Omental fat pad (tissue), 4 donors: Measurements from ENCODE around the gene TAF4B. TPM values are rescaled to one million over a fixed set of nuclear protein-coding genes. Genes with fewer than 3 reads are reported as not detected.

Source experiments
- ATAC-seq: fragments of 150-250 bp; one replicate; pipeline ENCODE4 v1.9.1; 2016; ENCODE audit warnings: mild to moderate bottlenecking, moderate library complexity; ENCODE audit not compliant: low FRiP score
- DNase-seq: peaks from one replicate; pipeline ENCODE4 v3.0.0-alpha.2; 2019; ENCODE audit warnings: low spot score
- total RNA-seq, 4 donors: library from RNA; depleted of rRNA; stranded (reverse); fragments of >200 nt; gene quantifications; one replicate each; pipeline ENCODE4 v1.1.0, GENCODE V29; 2016
- TF ChIP-seq, protein P1 (sequence below), 3 donors: fragments of 450-650 bp; IDR thresholded peaks; one replicate each; pipeline ENCODE4 v1.5.1; 2016 to 2017; ENCODE audit warnings: antibody characterized with exemption in 3 of 3, mild to moderate bottlenecking in 3 of 3, moderate library complexity in 2 of 3

The TAF4B gene
- total RNA-seq, 4 donors from 2014 or later, result 7.4 to 38.9 (median 14.9) TPM

DNA sequence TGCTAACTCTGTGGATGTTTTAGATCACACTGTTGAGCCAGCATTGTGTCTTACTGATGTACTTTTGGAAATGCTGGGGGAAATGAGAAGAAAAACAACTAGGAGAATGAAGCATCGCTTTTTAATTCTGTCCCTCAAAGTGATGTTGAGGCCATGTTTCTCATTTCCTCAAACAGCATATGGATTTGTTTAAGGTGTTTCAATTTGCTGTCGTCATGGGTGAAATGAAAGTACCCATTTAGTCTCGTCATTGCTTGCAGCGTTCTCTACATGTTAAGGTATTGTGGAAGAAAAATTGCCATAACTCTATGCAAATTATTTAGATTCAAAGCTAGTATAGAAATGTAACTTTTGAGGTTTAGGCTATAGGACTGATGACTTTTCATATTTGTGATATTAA is 170.8 kb downstream of the TAF4B start:
- DNase-seq (no peak), ATAC-seq (no peak)
- TF ChIP-seq, protein P1, sequence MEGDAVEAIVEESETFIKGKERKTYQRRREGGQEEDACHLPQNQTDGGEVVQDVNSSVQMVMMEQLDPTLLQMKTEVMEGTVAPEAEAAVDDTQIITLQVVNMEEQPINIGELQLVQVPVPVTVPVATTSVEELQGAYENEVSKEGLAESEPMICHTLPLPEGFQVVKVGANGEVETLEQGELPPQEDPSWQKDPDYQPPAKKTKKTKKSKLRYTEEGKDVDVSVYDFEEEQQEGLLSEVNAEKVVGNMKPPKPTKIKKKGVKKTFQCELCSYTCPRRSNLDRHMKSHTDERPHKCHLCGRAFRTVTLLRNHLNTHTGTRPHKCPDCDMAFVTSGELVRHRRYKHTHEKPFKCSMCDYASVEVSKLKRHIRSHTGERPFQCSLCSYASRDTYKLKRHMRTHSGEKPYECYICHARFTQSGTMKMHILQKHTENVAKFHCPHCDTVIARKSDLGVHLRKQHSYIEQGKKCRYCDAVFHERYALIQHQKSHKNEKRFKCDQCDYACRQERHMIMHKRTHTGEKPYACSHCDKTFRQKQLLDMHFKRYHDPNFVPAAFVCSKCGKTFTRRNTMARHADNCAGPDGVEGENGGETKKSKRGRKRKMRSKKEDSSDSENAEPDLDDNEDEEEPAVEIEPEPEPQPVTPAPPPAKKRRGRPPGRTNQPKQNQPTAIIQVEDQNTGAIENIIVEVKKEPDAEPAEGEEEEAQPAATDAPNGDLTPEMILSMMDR (IDR thresholded peaks at IDR 0.05), result no peak

DNA sequence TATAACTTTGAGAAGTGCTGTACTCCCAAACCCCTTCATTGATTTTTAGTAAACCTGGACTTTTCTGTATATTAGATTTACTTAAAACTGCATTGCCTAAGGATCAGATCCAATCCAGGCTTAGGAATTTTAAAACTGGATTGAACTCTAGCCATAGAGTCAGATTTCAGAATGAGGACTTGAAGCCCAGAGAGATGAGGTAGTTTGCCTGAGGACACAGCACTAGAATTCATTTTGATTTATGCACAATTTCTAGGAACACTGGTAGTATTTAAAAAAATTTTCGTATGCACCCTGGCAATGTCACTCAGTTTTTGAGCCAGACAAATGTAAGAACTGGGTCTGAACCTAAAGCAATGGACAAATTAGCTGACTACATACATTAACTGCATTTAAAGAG is 177.2 kb downstream of the TAF4B start:
- TF ChIP-seq, protein P1 (IDR thresholded peaks at IDR 0.05), result no peak
- ATAC-seq, result no peak
- no peak for DNase-seq

DNA sequence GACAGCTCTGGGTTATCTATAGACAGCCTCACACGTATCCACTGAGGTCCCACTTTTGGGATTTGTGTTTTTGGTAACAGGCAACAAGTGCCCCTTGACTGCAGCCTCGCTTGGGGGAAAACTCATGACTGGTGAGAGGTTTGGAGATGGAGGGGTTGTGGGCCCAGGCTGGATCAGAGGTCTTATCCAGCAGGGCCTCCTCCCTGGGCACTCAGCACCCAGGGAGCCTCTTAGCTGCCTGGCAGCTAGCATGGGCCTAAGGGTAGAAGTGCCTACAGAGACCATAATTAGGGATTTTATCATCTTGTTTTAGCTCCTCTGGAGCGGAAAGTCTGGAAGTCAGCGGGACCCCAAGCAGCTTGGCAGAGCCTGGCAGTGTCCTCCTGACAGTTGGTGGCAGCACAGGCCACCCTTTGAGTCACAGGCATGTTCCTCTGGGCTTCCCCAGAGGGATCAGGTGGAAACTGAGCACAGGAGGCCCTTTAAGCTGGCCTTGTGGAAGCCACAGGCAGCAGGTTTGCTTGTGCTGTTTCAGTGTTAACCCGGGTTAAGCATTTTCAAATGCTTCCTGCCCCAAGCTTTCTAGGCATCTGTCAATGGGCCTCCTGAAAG is 179.1 kb downstream of the TAF4B start:
- TF ChIP-seq, protein P1 (IDR thresholded peaks at IDR 0.05), result no peak
- ATAC-seq (no peak), DNase-seq (no peak)

DNA sequence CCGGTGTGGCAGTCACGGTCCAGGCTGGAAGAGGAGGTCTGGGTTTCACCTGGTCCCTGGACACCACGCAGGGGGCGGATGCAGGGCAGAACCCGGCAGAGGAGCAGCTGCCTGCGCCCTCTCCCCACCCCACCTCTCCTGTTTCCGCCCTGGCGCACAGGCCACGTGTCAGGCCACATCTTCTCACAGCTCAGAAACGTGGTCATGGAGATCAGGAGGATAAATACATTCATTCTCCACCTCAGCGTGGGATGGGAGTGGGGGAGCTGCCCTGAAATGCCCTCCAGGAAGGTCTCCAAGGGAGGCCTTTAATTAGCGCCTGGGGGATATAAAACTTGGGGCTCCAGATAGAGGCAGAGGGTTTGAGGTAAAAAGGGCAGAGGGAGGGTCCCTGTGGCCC is 180.1 kb downstream of the TAF4B start:
- TF ChIP-seq, protein P1 (IDR thresholded peaks at IDR 0.05), result no peak
- DNase-seq (no peak), ATAC-seq (no peak)

DNA sequence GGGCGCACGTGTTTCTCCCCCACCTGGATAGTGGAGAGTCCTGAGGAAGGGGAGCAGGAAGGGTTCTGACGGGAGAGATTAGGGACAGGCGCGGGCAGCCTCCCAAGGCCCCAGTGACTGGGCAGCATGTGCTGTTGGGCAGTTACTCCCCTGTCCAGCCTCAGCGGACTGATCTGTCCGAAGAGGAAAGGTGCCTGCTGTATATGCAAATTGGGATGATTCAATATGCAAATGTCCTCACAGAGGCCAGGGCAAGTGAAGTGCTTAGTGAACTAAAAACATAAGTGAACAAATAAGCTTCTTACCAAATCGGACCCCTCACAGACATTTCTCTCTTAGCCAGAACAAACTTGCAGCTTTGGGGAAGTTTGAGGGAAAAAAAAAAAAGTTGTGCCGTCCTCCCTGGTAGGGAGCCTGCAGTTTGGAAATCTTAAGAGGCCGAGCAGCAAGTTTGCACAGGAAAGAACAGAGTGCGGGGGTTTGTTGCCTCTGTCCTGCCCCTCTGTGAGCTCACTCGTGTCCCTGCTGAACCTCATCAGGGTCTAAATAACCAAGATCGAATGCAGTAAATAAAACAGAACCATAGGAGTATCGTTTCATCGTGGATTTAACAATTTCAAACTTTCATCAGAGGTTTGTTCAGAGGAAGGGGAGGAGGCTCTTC is 180.7 kb downstream of the TAF4B start:
- TF ChIP-seq, protein P1 (IDR thresholded peaks at IDR 0.05), result no peak
- DNase-seq (no peak), ATAC-seq (no peak)

DNA sequence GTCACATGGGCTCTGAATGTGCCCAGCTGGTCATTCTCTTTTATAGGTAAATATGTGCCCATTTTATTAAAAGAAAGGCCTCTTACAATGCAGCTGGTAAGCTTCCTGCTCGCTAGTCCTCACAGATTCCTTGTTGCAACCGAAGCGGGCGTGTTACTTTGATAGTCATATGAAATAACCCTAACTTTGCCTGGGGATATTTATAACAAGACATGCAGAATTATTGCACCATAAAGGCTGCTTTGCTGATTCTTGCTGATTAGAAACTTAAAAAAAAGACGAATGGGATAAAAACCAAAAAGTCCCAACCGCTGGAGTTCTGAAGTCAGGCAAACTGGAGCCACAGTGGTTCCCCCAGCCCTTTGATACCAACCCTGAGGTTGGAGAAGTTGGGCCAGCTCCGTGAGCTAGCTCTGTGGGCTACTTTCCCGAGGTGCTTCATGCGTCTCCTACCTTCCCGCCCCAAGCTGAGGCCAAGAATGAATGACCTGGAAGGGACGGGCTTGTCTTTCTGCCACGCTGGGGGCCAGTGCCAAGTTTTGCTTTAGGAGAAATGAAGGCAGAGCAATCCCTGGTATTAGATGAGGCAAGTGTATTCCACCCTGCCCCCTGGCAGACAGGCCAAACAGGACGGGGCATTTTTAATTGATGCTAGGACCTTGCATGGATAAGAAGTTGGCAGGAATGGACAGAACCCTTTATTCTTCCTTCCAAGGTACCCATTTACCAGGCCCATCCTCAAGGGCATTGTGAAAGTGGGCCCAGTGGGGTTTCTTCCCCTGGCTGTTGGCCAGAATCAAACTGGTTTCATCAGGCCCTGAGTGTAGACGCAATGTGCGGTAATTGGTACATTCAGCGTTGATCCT is 181.7 kb downstream of the TAF4B start:
- ATAC-seq (no peak), DNase-seq (no peak)
- TF ChIP-seq, protein P1 (IDR thresholded peaks at IDR 0.05), result no peak
